Measurements from ENCODE around the gene BAAT. TPM values are rescaled to one million over a fixed set of nuclear protein-coding genes. Genes with fewer than 3 reads are reported as not detected.
"Not testable (repeated sequence)": the region's sequence is repeated elsewhere in the genome, so short reads cannot be mapped to it uniquely, and the experiment has no call there.

BAAT gene
- total RNA-seq = not detected

DNA sequence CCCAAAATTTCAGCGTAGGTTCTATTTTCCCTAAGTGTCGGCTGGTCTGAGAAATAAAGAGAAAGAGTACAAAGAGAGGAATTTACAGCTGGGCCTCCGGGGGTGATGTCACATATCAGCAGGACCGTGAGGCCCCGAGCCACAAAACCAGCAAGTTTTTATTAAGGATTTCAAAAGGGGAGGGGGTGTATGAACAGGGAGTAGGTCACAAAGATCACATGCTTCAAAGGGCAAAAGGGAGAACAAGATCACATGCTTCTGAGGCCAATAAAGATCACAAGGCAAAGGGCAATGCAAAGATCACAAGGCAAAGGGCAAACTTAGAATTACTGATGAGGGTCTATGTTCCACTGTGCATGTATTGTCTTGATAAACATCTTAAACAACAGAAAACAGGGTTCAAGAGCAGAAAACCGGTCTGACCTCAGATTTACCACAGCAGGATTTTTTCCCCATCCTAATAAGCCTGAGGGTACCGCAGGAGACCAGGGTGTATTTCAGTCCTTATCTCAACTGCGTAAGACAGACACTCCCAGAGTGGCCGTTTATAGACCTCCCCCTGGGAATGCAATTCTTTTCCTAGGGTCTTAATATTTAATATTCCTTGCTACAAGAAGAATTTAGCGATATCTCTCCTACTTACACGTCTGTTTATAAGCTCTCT is at the start of gene BAAT:
Gene BAAT, minus strand, starts transcription at position 134 of the 664 bp plus-strand sequence. CDS start 13,602 bp downstream, outside the sequence.
- WGBS, 2 donors = 85 to 90% methylated on average over 11 of the region's 11 CpGs
- H3K4me3 ChIP-seq (ENCODE audit: low read depth, poor library complexity, severe bottlenecking); DNase-seq (ENCODE audit: low spot score in 2 of 2); intact Hi-C loops (cut with DNase I; ENCODE audit: low total_unique reads): not testable (repeated sequence)

DNA sequence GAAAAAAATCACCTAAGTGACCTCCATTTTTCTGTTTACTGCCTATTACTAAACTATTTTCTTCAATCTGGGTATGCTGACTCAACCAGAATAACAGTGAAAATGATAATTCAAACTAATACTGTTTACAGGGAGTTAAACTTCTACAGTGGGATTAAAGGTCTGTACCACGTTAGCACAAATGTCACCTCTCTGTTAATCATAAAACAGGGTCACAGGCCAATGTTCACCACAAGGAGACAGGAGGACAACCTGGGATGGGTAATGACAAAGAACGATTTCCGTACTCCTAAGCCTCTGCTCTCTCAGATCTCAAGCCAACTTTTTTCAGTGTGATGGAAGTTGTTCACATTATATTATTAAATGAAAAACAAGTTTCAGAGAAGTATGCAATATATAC is 48.4 kb upstream of the BAAT start:
- no peak for DNase-seq (ENCODE audit: low spot score in 2 of 2)
- TF ChIP-seq, protein P1, sequence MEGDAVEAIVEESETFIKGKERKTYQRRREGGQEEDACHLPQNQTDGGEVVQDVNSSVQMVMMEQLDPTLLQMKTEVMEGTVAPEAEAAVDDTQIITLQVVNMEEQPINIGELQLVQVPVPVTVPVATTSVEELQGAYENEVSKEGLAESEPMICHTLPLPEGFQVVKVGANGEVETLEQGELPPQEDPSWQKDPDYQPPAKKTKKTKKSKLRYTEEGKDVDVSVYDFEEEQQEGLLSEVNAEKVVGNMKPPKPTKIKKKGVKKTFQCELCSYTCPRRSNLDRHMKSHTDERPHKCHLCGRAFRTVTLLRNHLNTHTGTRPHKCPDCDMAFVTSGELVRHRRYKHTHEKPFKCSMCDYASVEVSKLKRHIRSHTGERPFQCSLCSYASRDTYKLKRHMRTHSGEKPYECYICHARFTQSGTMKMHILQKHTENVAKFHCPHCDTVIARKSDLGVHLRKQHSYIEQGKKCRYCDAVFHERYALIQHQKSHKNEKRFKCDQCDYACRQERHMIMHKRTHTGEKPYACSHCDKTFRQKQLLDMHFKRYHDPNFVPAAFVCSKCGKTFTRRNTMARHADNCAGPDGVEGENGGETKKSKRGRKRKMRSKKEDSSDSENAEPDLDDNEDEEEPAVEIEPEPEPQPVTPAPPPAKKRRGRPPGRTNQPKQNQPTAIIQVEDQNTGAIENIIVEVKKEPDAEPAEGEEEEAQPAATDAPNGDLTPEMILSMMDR (IDR thresholded peaks at IDR 0.05) = no peak
- no peak for TF ChIP-seq POLR2A (IDR thresholded peaks at IDR 0.05)
- H3K4me3 ChIP-seq (ENCODE audit: low read depth, poor library complexity, severe bottlenecking) = no peak overlapping the region
- intact Hi-C loops (cut with DNase I; ENCODE audit: low total_unique reads) = no loop called here
- WGBS, 2 donors = 51 to 55% methylated on average over 3 of the region's 3 CpGs

GRCh38 chr9:101432740-101433139 is 47.9 kb upstream of the BAAT start:
- TF ChIP-seq, protein P1 (IDR thresholded peaks at IDR 0.05) = no peak
- TF ChIP-seq POLR2A (IDR thresholded peaks at IDR 0.05) = no peak
- 96% methylated on average over 1 of the region's 1 CpG for WGBS, 2 donors
- DNase-seq (ENCODE audit: low spot score in 2 of 2) = no peak
- H3K4me3 ChIP-seq (ENCODE audit: low read depth, poor library complexity, severe bottlenecking) = no peak overlapping the region
- intact Hi-C loops (cut with DNase I; ENCODE audit: low total_unique reads) = no loop called here

DNA sequence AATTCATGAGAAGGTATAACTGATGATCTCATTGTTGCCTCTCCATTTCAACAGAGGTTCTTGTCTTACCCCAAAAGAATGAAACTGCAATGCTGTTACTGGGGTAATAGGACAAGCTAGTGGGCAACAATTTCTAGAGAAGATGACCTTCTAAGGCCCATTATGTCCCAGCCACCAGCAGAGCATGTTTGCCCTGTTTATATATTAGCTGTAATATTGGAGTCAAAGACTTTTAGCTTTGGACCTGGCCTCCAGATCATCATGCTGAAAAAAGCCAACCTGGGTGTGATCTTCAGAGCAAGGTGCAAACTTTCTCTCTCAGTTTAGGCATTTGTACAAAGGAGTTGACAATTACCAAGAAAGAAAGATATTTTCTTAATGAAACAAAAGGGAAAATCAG is 47.4 kb upstream of the BAAT start:
- no peak overlapping the region for H3K4me3 ChIP-seq (ENCODE audit: low read depth, poor library complexity, severe bottlenecking)
- no peak for DNase-seq (ENCODE audit: low spot score in 2 of 2)
- intact Hi-C loops (cut with DNase I; ENCODE audit: low total_unique reads) = no loop called here
- no peak for TF ChIP-seq POLR2A (IDR thresholded peaks at IDR 0.05)
- TF ChIP-seq, protein P1 (IDR thresholded peaks at IDR 0.05) = no peak

DNA sequence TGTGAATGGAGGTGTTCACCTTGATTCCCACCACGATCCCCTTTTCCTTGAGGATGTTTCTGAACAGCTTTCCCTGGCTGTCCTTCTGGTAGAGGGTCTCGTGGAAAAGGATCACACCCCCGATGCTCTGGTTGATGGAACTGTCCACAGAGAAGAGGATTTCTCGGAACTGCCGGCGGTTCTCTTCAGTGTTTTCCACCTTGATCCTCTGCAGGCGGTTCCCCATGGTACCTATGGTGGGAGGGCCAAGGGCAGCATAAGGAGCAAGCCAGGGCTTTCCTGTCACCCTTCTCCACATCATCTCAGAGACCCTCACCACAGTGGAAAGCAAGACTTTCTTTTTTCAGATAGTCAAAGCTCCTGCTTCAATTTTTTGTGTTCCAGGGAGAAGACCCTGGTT is 44.9 kb upstream of the BAAT start:
- no peak overlapping the region for H3K4me3 ChIP-seq (ENCODE audit: low read depth, poor library complexity, severe bottlenecking)
- intact Hi-C loops (cut with DNase I; ENCODE audit: low total_unique reads) = no loop called here
- no peak for TF ChIP-seq POLR2A (IDR thresholded peaks at IDR 0.05)
- TF ChIP-seq, protein P1 (IDR thresholded peaks at IDR 0.05) = no peak
- DNase-seq (ENCODE audit: low spot score in 2 of 2) = no peak
- WGBS, 2 donors = 90 to 95% methylated on average over 7 of the region's 7 CpGs

DNA sequence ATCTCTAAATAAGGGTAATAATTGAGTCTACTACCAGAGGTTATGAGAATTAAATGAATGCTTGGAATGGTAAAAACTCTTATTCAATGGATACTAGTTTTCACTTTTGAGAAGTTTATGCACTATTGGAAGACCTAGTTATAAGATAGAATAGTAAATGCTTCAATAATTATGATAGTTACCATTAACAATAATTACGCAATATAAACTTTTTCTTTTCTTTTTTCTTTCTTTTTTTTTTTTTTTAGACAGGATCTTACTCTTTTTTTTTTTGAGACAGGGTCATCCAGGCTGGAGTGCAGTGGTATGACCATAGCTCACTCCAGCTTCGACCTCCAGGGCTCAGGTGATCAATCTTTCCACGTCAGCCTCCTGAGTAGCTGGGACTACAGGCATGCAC is 44.1 kb upstream of the BAAT start:
- DNase-seq (ENCODE audit: low spot score in 2 of 2) = no peak
- TF ChIP-seq POLR2A (IDR thresholded peaks at IDR 0.05) = no peak
- TF ChIP-seq, protein P1 (IDR thresholded peaks at IDR 0.05) = no peak
- 60 to 63% methylated on average over 3 of the region's 3 CpGs for WGBS, 2 donors
- H3K4me3 ChIP-seq (ENCODE audit: low read depth, poor library complexity, severe bottlenecking) = no peak overlapping the region
- intact Hi-C loops (cut with DNase I; ENCODE audit: low total_unique reads) = no loop called here
